PC-9 (cell line): ENCODE results near the gene ACSL3.

Source experiments
- EZH2 ChIP-seq: fragments of 200-600 bp; sonication (generic); IDR thresholded peaks from 2 replicates; pipeline ENCODE4 v1.8.0; 2017; ENCODE audit warnings: antibody characterized with exemption, low read depth
- TF ChIP-seq, protein P1 (sequence below): fragments of 200-600 bp; sonication (generic); conservative IDR thresholded peaks from 2 replicates; pipeline ENCODE4 v1.6.1; 2017; ENCODE audit warnings: mixed run types, antibody characterized with exemption, mild to moderate bottlenecking, moderate library complexity

GRCh38 chr2:222944552-222944951, 83.7 kb downstream of the ACSL3 start:
- TF ChIP-seq, protein P1, sequence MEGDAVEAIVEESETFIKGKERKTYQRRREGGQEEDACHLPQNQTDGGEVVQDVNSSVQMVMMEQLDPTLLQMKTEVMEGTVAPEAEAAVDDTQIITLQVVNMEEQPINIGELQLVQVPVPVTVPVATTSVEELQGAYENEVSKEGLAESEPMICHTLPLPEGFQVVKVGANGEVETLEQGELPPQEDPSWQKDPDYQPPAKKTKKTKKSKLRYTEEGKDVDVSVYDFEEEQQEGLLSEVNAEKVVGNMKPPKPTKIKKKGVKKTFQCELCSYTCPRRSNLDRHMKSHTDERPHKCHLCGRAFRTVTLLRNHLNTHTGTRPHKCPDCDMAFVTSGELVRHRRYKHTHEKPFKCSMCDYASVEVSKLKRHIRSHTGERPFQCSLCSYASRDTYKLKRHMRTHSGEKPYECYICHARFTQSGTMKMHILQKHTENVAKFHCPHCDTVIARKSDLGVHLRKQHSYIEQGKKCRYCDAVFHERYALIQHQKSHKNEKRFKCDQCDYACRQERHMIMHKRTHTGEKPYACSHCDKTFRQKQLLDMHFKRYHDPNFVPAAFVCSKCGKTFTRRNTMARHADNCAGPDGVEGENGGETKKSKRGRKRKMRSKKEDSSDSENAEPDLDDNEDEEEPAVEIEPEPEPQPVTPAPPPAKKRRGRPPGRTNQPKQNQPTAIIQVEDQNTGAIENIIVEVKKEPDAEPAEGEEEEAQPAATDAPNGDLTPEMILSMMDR, result no peak
- TF ChIP-seq EZH2, result no peak
